Measurements from ENCODE around the gene CACNA2D3. TPM values are rescaled to one million over a fixed set of nuclear protein-coding genes. Genes with fewer than 3 reads are reported as not detected.
A peak's percentile ranks its signal among the peaks of the same experiment; 100 is the strongest.

The CACNA2D3 gene
- total RNA-seq, 1 experiment from 2014 or later: 2.0 TPM

GRCh38 chr3:54374214-54374852 is 252.0 kb downstream of the CACNA2D3 start:
- DNase-seq (ENCODE audit: low read depth): peak; percentile 15

GRCh38 chr3:54376142-54376807 is 253.9 kb downstream of the CACNA2D3 start:
- DNase-seq (ENCODE audit: low read depth): peak; percentile 26

- no peak for DNase-seq (ENCODE audit: low read depth)
Measured at GRCh38 chr3:54376939-54377578, 254.7 kb downstream of the CACNA2D3 start.

GRCh38 chr3:54378184-54378583 is 255.8 kb downstream of the CACNA2D3 start:
- DNase-seq (ENCODE audit: low read depth): no peak

- no peak for DNase-seq (ENCODE audit: low read depth)
Measured at GRCh38 chr3:54384279-54384678, 261.9 kb downstream of the CACNA2D3 start.

GRCh38 chr3:54390582-54390981 is 268.2 kb downstream of the CACNA2D3 start:
- no peak for DNase-seq (ENCODE audit: low read depth)

- no peak for DNase-seq (ENCODE audit: low read depth)
Measured at GRCh38 chr3:54393150-54393549, 270.8 kb downstream of the CACNA2D3 start.

- no peak for DNase-seq (ENCODE audit: low read depth)
Measured at GRCh38 chr3:54408328-54408727, 286.0 kb downstream of the CACNA2D3 start.

GRCh38 chr3:54421943-54422342 is 299.6 kb downstream of the CACNA2D3 start:
- DNase-seq (ENCODE audit: low read depth): no peak

GRCh38 chr3:54424292-54424691 is 301.9 kb downstream of the CACNA2D3 start:
- DNase-seq (ENCODE audit: low read depth): no peak

GRCh38 chr3:54426381-54426780 is 304.0 kb downstream of the CACNA2D3 start:
- no peak for DNase-seq (ENCODE audit: low read depth)

- DNase-seq (ENCODE audit: low read depth): no peak
Measured at GRCh38 chr3:54427501-54427900, 305.1 kb downstream of the CACNA2D3 start.

- DNase-seq (ENCODE audit: low read depth): peak; percentile 72
Measured at GRCh38 chr3:54427941-54428871, 305.9 kb downstream of the CACNA2D3 start.

GRCh38 chr3:54432975-54433374 is 310.6 kb downstream of the CACNA2D3 start:
- DNase-seq (ENCODE audit: low read depth): no peak

GRCh38 chr3:54433846-54434245 is 311.5 kb downstream of the CACNA2D3 start:
- DNase-seq (ENCODE audit: low read depth): peak; percentile 71

- peak; percentile 26 for DNase-seq (ENCODE audit: low read depth)
Measured at GRCh38 chr3:54434756-54435155, 312.4 kb downstream of the CACNA2D3 start.

GRCh38 chr3:54437271-54437670 is 314.9 kb downstream of the CACNA2D3 start:
- no peak for DNase-seq (ENCODE audit: low read depth)

GRCh38 chr3:54443561-54444161 is 321.3 kb downstream of the CACNA2D3 start:
- DNase-seq (ENCODE audit: low read depth): no peak

- no peak for DNase-seq (ENCODE audit: low read depth)
Measured at GRCh38 chr3:54445630-54446029, 323.3 kb downstream of the CACNA2D3 start.

- DNase-seq (ENCODE audit: low read depth): no peak
Measured at GRCh38 chr3:54447427-54447826, 325.1 kb downstream of the CACNA2D3 start.

GRCh38 chr3:54454806-54455205 is 332.5 kb downstream of the CACNA2D3 start:
- no peak for DNase-seq (ENCODE audit: low read depth)

- DNase-seq (ENCODE audit: low read depth): no peak
Measured at GRCh38 chr3:54458357-54458756, 336.0 kb downstream of the CACNA2D3 start.
